Keratinocyte (primary cell): ENCODE measurements around the gene FAM219A. TPM values are rescaled to one million over a fixed set of nuclear protein-coding genes. Genes with fewer than 3 reads are reported as not detected.

Experiments used
- DNase-seq: peaks from one replicate; pipeline ENCODE4 v3.0.0-alpha.2; 2011; ENCODE audit warnings: low read depth, missing footprints, low spot score
- FAIRE-seq: peaks from 2 replicates; lab custom pipeline; 2011; peaks lifted over from hg19 to GRCh38; lab: Jason Lieb, UNC
- H2AFZ ChIP-seq: 2 replicates; pipeline ENCODE4 v1.6.0; 2012; ENCODE audit warnings: low read length, control low read depth, inconsistent platforms; ENCODE audit not compliant: control insufficient read depth
- H3K27ac ChIP-seq: 2 replicates; pipeline ENCODE4 v1.5.1; 2011; ENCODE audit warnings: low read length; ENCODE audit not compliant: control insufficient read depth, insufficient read depth
- H3K27me3 ChIP-seq: 3 replicates; pipeline ENCODE4 v1.6.0; 2011; ENCODE audit warnings: low read length; ENCODE audit not compliant: control insufficient read depth, insufficient read depth; ENCODE audit errors: extremely low read depth
- H3K36me3 ChIP-seq, 2 experiments: 2 replicates in 1 of 2; 3 replicates in 1 of 2; pipeline ENCODE4 v1.5.1; 2011; ENCODE audit warnings: low read length in 2 of 2, mild to moderate bottlenecking in 1 of 2; ENCODE audit not compliant: control insufficient read depth in 2 of 2, insufficient read depth in 2 of 2; ENCODE audit errors: extremely low read depth in 1 of 2
- H3K4me1 ChIP-seq: 3 replicates; pipeline ENCODE4 v1.5.1; 2011; ENCODE audit warnings: low read length; ENCODE audit not compliant: control insufficient read depth, insufficient read depth; ENCODE audit errors: extremely low read depth
- H3K4me2 ChIP-seq: 3 replicates; pipeline ENCODE4 v1.6.0; 2011; ENCODE audit warnings: low read depth, low read length; ENCODE audit not compliant: control insufficient read depth, insufficient read depth; ENCODE audit errors: extremely low read depth
- H3K4me3 ChIP-seq, 3 experiments: fragments of 200-600 bp in 1 of 3; sonication (generic) in 1 of 3; 2 replicates in 2 of 3; 3 replicates in 1 of 3; pipeline ENCODE4 v1.5.1; 2011 to 2016; ENCODE audit warnings: low read length in 3 of 3, mild to moderate bottlenecking in 3 of 3, control low read depth in 2 of 3, inconsistent platforms in 1 of 3, low read depth in 1 of 3, mixed read lengths in 1 of 3, mixed run types in 1 of 3, moderate library complexity in 1 of 3; ENCODE audit not compliant: control insufficient read depth in 2 of 3, insufficient read depth in 2 of 3; ENCODE audit errors: extremely low read depth in 1 of 3
- H3K79me2 ChIP-seq: 2 replicates; pipeline ENCODE4 v1.6.0; 2012; ENCODE audit warnings: low read length; ENCODE audit not compliant: control insufficient read depth, insufficient read depth
- H3K9ac ChIP-seq: 3 replicates; pipeline ENCODE4 v1.6.0; 2011; ENCODE audit warnings: low read length; ENCODE audit not compliant: control insufficient read depth, insufficient read depth; ENCODE audit errors: extremely low read depth
- H3K9me1 ChIP-seq: 3 replicates; pipeline ENCODE4 v1.6.0; 2011; ENCODE audit warnings: low read length; ENCODE audit not compliant: control insufficient read depth, insufficient read depth; ENCODE audit errors: extremely low read depth
- H3K9me3 ChIP-seq: 2 replicates; pipeline ENCODE4 v1.5.1; 2012; ENCODE audit warnings: low read depth, low read length; ENCODE audit not compliant: control insufficient read depth
- H4K20me1 ChIP-seq: 3 replicates; pipeline ENCODE4 v1.6.0; 2011; ENCODE audit warnings: low read length; ENCODE audit not compliant: control insufficient read depth, insufficient read depth; ENCODE audit errors: extremely low read depth
- CTCF ChIP-seq, 3 experiments: IDR thresholded peaks in 1 of 3; conservative IDR thresholded peaks in 1 of 3; optimal IDR thresholded peaks in 1 of 3; 2 replicates in 2 of 3; 3 replicates in 1 of 3; pipeline versions ENCODE3 to v1.5.1; 2011; ENCODE audit warnings: low read length in 3 of 3, mild to moderate bottlenecking in 3 of 3, moderate library complexity in 2 of 3, control low read depth in 1 of 3, inconsistent platforms in 1 of 3; ENCODE audit not compliant: insufficient read depth in 2 of 3; ENCODE audit errors: extremely low read depth in 1 of 3
- EZH2 ChIP-seq: IDR thresholded peaks from one replicate; pipeline ENCODE4 v1.6.1; 2012; ENCODE audit warnings: inconsistent platforms, mild to moderate bottlenecking, low read length, moderate library complexity
- dilution Hi-C: fragments of 300-500 bp; cut with MboI; formaldehyde crosslinking; loops from one replicate; pipeline ENCODE4 v1.7.0; 2020; ENCODE audit warnings: low sequenced_read_pairs; ENCODE audit not compliant: extremely low pct_ligation_motif_present
- polyA plus RNA-seq, 5 experiments: library from polyadenylated mRNA; depleted of rRNA in 3 of 5; stranded (reverse) in 3 of 5; stranded (forward) in 1 of 5; unstranded in 1 of 5; fragments of >200 nt; gene quantifications; 1 replicate in 1 of 5; 2 replicates in 3 of 5; 3 replicates in 1 of 5; pipeline versions ENCODE4 v1.2.1 to v1.2.3, GENCODE V29; 2011 to 2012; ENCODE audit warnings: missing spikeins in 2 of 5, low read depth in 1 of 5, low replicate concordance in 1 of 5

FAM219A gene
- polyA plus RNA-seq, 1 donor (not counting 4 experiments of a cell fraction or from before 2014, with no cell fraction given) = 8.9 TPM

DNA sequence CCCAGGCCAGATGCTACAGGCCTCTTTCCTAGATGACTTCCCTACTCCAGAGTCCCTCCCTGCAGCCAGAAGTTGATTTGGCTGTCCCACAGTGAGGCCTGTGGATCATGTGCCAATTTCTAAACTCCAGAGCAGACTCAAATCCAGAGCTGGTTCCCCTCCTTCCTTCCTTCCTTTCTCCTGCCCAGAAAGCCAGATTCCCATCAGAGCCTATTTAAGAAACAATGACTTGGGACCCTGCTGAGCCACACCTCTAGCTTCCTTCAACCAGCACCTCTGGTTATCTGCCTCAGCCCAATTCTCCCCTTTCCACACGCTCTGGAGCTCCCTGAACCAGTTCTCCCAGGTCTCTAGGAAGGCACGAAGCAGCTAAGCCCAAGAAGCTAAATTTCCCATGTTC lies 7.2 kb downstream of the FAM219A start:
- no peak overlapping the region for H3K4me2 ChIP-seq
- H4K20me1 ChIP-seq = peaks cover 7% of the 10 kb centered on the region
- dilution Hi-C loops = no loop called here

GRCh38 chr9:34450644-34451043 lies 7.7 kb downstream of the FAM219A start:
- Histone ChIP-seq H2AFZ (no peak overlapping the region), H3K36me3 (no peaks in the 10 kb centered on the region), H3K4me2 (no peak overlapping the region), H3K4me1 (peaks cover 14% of the 10 kb centered on the region), H3K9me3 (no peaks in the 10 kb centered on the region), H4K20me1 (peaks cover 7% of the 10 kb centered on the region), H3K27me3 (no peaks in the 10 kb centered on the region), H3K79me2 (peaks cover 31% of the 10 kb centered on the region), H3K4me3 (no peak overlapping the region), H3K9ac (no peak overlapping the region), H3K9me1 (peaks cover 3% of the 10 kb centered on the region), H3K27ac (no peak overlapping the region)
- DNase-seq (no peak), FAIRE-seq (no peak)
- dilution Hi-C loops = no loop called here
- TF ChIP-seq EZH2 (no peak), CTCF (optimal IDR thresholded peaks at IDR 0.05 in 1 of 3, IDR thresholded peaks at IDR 0.05 in 1 of 3, conservative IDR thresholded peaks at IDR 0.05 in 1 of 3; ENCODE audit: extremely low read depth in 1 of 3, insufficient read depth in 2 of 3, low read length in 3 of 3) (no peak)

More for the DNA sequence above, 7.2 kb downstream of the FAM219A start:
- Histone ChIP-seq H3K27ac (no peak overlapping the region), H3K9me3 (no peaks in the 10 kb centered on the region), H3K9me1 (peaks cover 3% of the 10 kb centered on the region), H3K4me3 (no peak overlapping the region), H3K27me3 (no peaks in the 10 kb centered on the region), H3K4me1 (peaks cover 14% of the 10 kb centered on the region), H3K36me3 (no peaks in the 10 kb centered on the region), H3K9ac (no peak overlapping the region), H2AFZ (no peak overlapping the region), H3K79me2 (peaks cover 31% of the 10 kb centered on the region)
- DNase-seq (no peak), FAIRE-seq (no peak)
- TF ChIP-seq EZH2 (no peak), CTCF (optimal IDR thresholded peaks at IDR 0.05 in 1 of 3, IDR thresholded peaks at IDR 0.05 in 1 of 3, conservative IDR thresholded peaks at IDR 0.05 in 1 of 3; ENCODE audit: extremely low read depth in 1 of 3, insufficient read depth in 2 of 3, low read length in 3 of 3) (no peak)
